HEK293T (cell line): ENCODE results near the gene RANBP2.
"Not testable (repeated sequence)": the region's sequence is repeated elsewhere in the genome, so short reads cannot be mapped to it uniquely, and the experiment has no call there.

Source experiments
- BHLHE40 ChIP-seq: fragments of 450-650 bp; IDR thresholded peaks from 2 replicates; pipeline ENCODE4 v1.6.1; 2016; ENCODE audit warnings: mild to moderate bottlenecking, moderate library complexity, borderline replicate concordance
- ELF4 ChIP-seq: fragments of 450-650 bp; IDR thresholded peaks from 2 replicates; pipeline ENCODE4 v1.6.1; 2017; ENCODE audit warnings: antibody characterized with exemption
- FOXA1 ChIP-seq: fragments of 450-650 bp; IDR thresholded peaks from 2 replicates; pipeline ENCODE4 v1.6.1; 2016; ENCODE audit warnings: mild to moderate bottlenecking
- FOXK2 ChIP-seq: fragments of 450-650 bp; IDR thresholded peaks from 2 replicates; pipeline ENCODE4 v1.6.1; 2016; ENCODE audit warnings: mild to moderate bottlenecking
- FOXM1 ChIP-seq: fragments of 450-650 bp; IDR thresholded peaks from 2 replicates; pipeline ENCODE4 v1.6.1; 2017; ENCODE audit warnings: mild to moderate bottlenecking, borderline replicate concordance
- HDGF ChIP-seq: fragments of 450-650 bp; IDR thresholded peaks from 2 replicates; pipeline ENCODE4 v1.6.1; 2017; ENCODE audit warnings: antibody characterized with exemption, borderline replicate concordance
- L3MBTL2 ChIP-seq: fragments of 450-650 bp; conservative IDR thresholded peaks from 2 replicates; pipeline ENCODE4 v1.6.1; 2016; ENCODE audit warnings: mild to moderate bottlenecking
- PKNOX1 ChIP-seq: fragments of 450-650 bp; IDR thresholded peaks from 2 replicates; pipeline ENCODE4 v1.6.1; 2016
- SP1 ChIP-seq: fragments of 450-650 bp; IDR thresholded peaks from 2 replicates; pipeline ENCODE4 v1.6.1; 2017
- SUZ12 ChIP-seq: fragments of 450-650 bp; IDR thresholded peaks from 2 replicates; pipeline ENCODE4 v1.6.1; 2016; ENCODE audit warnings: mild to moderate bottlenecking
- TARDBP ChIP-seq: fragments of 450-650 bp; IDR thresholded peaks from 2 replicates; pipeline ENCODE4 v1.6.1; 2016

GRCh38 chr2:108767859-108768258 lies 48.6 kb downstream of the RANBP2 start:
- not testable (repeated sequence) for TF ChIP-seq PKNOX1, SP1, L3MBTL2, ELF4, HDGF, SUZ12, FOXK2, FOXA1, TARDBP, FOXM1, BHLHE40
